ENCODE results near the gene B4GALT5.

Gene B4GALT5

DNA sequence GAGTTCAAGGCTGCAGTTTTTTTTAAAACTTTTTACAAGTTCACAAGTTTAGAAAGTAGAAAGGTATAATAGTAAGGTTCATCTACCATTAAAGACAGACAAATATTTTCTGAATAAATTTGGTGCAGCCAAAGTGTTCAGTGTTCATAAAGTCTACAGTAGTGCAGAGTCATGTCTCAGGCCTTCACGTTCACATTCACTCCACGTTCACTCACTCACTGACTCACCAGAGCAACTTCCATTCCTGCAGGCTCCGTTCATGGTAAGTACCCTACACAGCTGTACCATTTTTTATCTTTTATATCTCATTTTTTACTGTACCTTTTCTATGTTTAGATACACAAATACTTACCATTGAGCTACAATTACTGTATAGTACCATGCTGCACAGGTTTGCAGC lies 67.6 kb downstream of the B4GALT5 start:
- POLR2A ChIA-PET = no interaction called here
- no peak for TF ChIP-seq CTCF (IDR thresholded peaks at IDR 0.05; ENCODE audit: insufficient read depth, low read length, missing control alignments)
- DNase-seq (ENCODE audit: low read depth, low spot score) = peak; percentile 50
- H3K4me3 ChIP-seq (ENCODE audit: low read depth, low read length) = no peak overlapping the region
- CTCF ChIA-PET = interaction anchor here (1.5 to 1.7 kb wide), 2 partner anchors 36 to 200 kb away, joined by 3 to 8 read pairs; no protein-coding TSS in a partner anchor

GRCh38 chr20:49644980-49645565 lies 68.6 kb downstream of the B4GALT5 start:
- ChIA-PET CTCF (interaction anchor here (0.8 to 1.7 kb wide), 3 partner anchors 33 to 201 kb away, joined by 3 to 8 read pairs (median 7); no protein-coding TSS in a partner anchor), POLR2A (no interaction called here)
- no peak for TF ChIP-seq CTCF (IDR thresholded peaks at IDR 0.05; ENCODE audit: insufficient read depth, low read length, missing control alignments)
- DNase-seq (ENCODE audit: low read depth, low spot score) = no peak
- no peak overlapping the region for H3K4me3 ChIP-seq (ENCODE audit: low read depth, low read length)

GRCh38 chr20:49642816-49643215 lies 70.9 kb downstream of the B4GALT5 start:
- CTCF ChIA-PET = interaction anchor here (0.8 to 1.4 kb wide), 5 partner anchors 11 to 194 kb away, joined by 3 read pairs; no protein-coding TSS in a partner anchor
- no peak for TF ChIP-seq CTCF (IDR thresholded peaks at IDR 0.05; ENCODE audit: insufficient read depth, low read length, missing control alignments)
- DNase-seq (ENCODE audit: low read depth, low spot score) = no peak
- POLR2A ChIA-PET = no interaction called here
- no peak overlapping the region for H3K4me3 ChIP-seq (ENCODE audit: low read depth, low read length)

GRCh38 chr20:49641683-49642656 lies 71.7 kb downstream of the B4GALT5 start:
- no peak overlapping the region for H3K4me3 ChIP-seq (ENCODE audit: low read depth, low read length)
- ChIA-PET CTCF (interaction anchor here (0.8 to 1.4 kb wide), 6 partner anchors 10 to 204 kb away, joined by 3 to 5 read pairs (median 3); no protein-coding TSS in a partner anchor), POLR2A (no interaction called here)
- TF ChIP-seq CTCF (IDR thresholded peaks at IDR 0.05; ENCODE audit: insufficient read depth, low read length, missing control alignments) = no peak
- DNase-seq (ENCODE audit: low read depth, low spot score) = no peak

DNA sequence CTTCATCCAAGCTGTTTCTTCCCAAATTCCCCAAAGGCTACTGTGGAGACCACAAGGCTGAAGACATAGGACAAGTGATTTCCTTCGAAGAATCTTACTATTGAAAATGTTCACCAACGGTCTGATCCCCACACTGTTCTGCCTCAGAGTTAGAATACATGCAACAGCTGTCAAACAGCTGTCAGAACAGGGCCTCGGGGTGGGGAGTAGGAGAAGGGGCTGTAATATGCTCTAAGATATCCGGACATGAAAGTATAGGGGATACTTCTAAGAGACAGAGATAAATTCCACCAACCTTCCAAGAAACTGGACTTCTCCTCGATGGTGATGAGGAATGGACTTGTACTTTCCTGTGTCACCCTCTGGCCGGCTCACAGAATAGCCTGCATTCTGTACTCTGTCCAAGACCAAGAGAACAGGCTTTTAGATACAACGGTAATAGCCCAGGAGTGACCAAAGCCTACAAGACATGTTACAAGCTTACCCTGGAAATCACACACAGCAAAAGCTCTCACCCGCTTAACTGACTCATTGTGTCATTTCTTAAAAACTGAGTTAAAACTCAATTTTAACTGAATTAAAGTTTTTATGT lies 76.5 kb downstream of the B4GALT5 start:
- ChIA-PET POLR2A (no interaction called here), CTCF (interaction anchor here (1.0 kb wide), 1 partner anchor 11 kb away, joined by 3 read pairs; no protein-coding TSS in a partner anchor)
- DNase-seq (ENCODE audit: low read depth, low spot score) = no peak
- no peak for TF ChIP-seq CTCF (IDR thresholded peaks at IDR 0.05; ENCODE audit: insufficient read depth, low read length, missing control alignments)
- H3K4me3 ChIP-seq (ENCODE audit: low read depth, low read length) = no peak overlapping the region
